ENCODE results near the gene TBL1X.

TBL1X gene

DNA sequence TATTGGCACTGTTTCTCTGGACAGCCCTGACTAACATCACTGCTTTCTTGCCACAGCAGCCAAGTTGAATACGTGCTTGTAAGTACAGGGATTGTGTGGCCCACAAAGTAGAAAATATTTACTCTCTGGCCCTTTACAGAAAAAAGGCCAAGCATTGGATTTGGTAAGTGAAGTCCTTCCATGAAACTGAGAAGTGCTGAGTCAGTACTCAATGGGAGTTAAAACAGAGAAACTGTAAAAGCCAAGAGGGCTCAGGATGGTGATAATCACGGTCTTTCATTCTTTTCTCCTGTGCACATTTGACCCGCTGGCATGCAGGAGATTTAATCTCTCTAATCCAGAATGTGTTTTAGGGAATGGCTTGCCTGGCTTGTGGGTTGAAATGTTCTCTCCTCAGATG is 46.1 kb downstream of the TBL1X start:
- Histone ChIP-seq H3K36me3 (replicated peaks in 1 of 2; ENCODE audit: control insufficient read depth in 2 of 2, insufficient read depth in 2 of 2, low read length in 2 of 2) (peaks cover 0 to 10% of the 10 kb centered on the region in 2 donors), H3K18ac (ENCODE audit: low read length) (no peak overlapping the region), H2BK5ac (ENCODE audit: low read length) (no peak overlapping the region), H3K4me2 (ENCODE audit: insufficient read depth, low read length, poor library complexity, severe bottlenecking) (no peak overlapping the region), H3K9me3 (replicated peaks in 1 of 2; ENCODE audit: control insufficient read depth in 2 of 2, insufficient read depth in 1 of 2, low read depth in 1 of 2, low read length in 2 of 2) (peaks cover 0 to 3% of the 10 kb centered on the region in 2 donors), H3K4me1 (ENCODE audit: control insufficient read depth in 2 of 2, insufficient read depth in 1 of 2, low read depth in 1 of 2, low read length in 2 of 2) (no peaks in the 10 kb centered on the region), H3K4ac (ENCODE audit: low read length) (no peak overlapping the region), H3K9ac (ENCODE audit: low read depth, low read length, poor library complexity) (no peak overlapping the region), H2BK12ac (ENCODE audit: low read length) (no peak overlapping the region), H3K14ac (ENCODE audit: low read length) (no peak overlapping the region), H4K91ac (ENCODE audit: low read depth, low read length, poor library complexity) (no peak overlapping the region), H3K27me3 (ENCODE audit: control insufficient read depth in 3 of 3, insufficient read depth in 3 of 3, low read depth in 1 of 3, low read length in 3 of 3) (no peaks in the 10 kb centered on the region), H2BK15ac (ENCODE audit: low read length) (no peak overlapping the region), H2AK5ac (ENCODE audit: low read depth, low read length) (no peak overlapping the region), H3K23ac (ENCODE audit: low read depth, low read length, poor library complexity) (no peak overlapping the region), H2BK120ac (ENCODE audit: low read depth, low read length) (no peak overlapping the region), H2AFZ (ENCODE audit: low read length) (no peak overlapping the region), H4K8ac (ENCODE audit: low read depth, low read length) (no peak overlapping the region), H3K27ac (replicated peaks; ENCODE audit: low read length) (no peak overlapping the region), H3K4me3 (ENCODE audit: low read length in 2 of 2) (no peak overlapping the region), H3K79me1 (ENCODE audit: low read depth, low read length) (no peaks in the 10 kb centered on the region)
- no CpG with 5 or more reads among the region's 3 CpGs for WGBS, 2 donors (ENCODE audit: extremely low coverage in 2 of 2, insufficient read length in 2 of 2, insufficient replicate concordance in 1 of 2)
- no peak for DNase-seq (ENCODE audit: low spot score)

DNA sequence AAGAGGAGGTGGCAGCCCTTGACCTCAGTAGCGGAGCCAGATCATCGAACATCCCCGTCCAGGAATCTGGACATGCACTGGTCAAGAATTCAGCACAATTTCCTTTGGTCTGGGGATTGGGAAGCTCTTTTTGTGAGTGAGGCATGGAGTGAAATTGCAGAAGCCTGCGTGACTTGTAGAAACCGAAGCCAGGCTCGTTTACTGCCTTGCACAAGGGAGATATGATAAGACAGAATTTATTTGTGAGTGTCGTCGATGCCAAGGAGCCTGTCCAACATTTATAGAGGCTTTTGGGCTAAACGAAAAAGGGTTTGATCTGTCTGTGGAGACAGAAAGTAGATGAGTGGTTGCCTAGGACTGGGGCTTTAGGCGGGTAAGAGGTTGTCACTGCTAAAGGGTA is 50.6 kb downstream of the TBL1X start:
- Histone ChIP-seq H4K91ac (ENCODE audit: low read depth, low read length, poor library complexity) (no peak overlapping the region), H3K36me3 (replicated peaks in 1 of 2; ENCODE audit: control insufficient read depth in 2 of 2, insufficient read depth in 2 of 2, low read length in 2 of 2) (peaks cover 0 to 10% of the 10 kb centered on the region in 2 donors), H2BK12ac (ENCODE audit: low read length) (no peak overlapping the region), H3K4me2 (ENCODE audit: insufficient read depth, low read length, poor library complexity, severe bottlenecking) (no peak overlapping the region), H2AFZ (ENCODE audit: low read length) (no peak overlapping the region), H4K8ac (ENCODE audit: low read depth, low read length) (no peak overlapping the region), H2BK15ac (ENCODE audit: low read length) (no peak overlapping the region), H3K9ac (ENCODE audit: low read depth, low read length, poor library complexity) (no peak overlapping the region), H2BK5ac (ENCODE audit: low read length) (no peak overlapping the region), H3K18ac (ENCODE audit: low read length) (no peak overlapping the region), H3K4me1 (ENCODE audit: control insufficient read depth in 2 of 2, insufficient read depth in 1 of 2, low read depth in 1 of 2, low read length in 2 of 2) (no peaks in the 10 kb centered on the region), H3K14ac (ENCODE audit: low read length) (no peak overlapping the region), H3K4me3 (ENCODE audit: low read length in 2 of 2) (no peak overlapping the region), H3K79me1 (ENCODE audit: low read depth, low read length) (no peaks in the 10 kb centered on the region), H3K27ac (replicated peaks; ENCODE audit: low read length) (no peak overlapping the region), H3K23ac (ENCODE audit: low read depth, low read length, poor library complexity) (no peak overlapping the region), H3K4ac (ENCODE audit: low read length) (no peak overlapping the region), H2BK120ac (ENCODE audit: low read depth, low read length) (no peak overlapping the region), H3K9me3 (replicated peaks in 1 of 2; ENCODE audit: control insufficient read depth in 2 of 2, insufficient read depth in 1 of 2, low read depth in 1 of 2, low read length in 2 of 2) (no peaks in the 10 kb centered on the region), H2AK5ac (ENCODE audit: low read depth, low read length) (no peak overlapping the region), H3K27me3 (ENCODE audit: control insufficient read depth in 3 of 3, insufficient read depth in 3 of 3, low read depth in 1 of 3, low read length in 3 of 3) (no peaks in the 10 kb centered on the region)
- WGBS, 2 donors (ENCODE audit: extremely low coverage in 2 of 2, insufficient read length in 2 of 2, insufficient replicate concordance in 1 of 2), result no CpG with 5 or more reads among the region's 10 CpGs
- no peak for DNase-seq (ENCODE audit: low spot score)

DNA sequence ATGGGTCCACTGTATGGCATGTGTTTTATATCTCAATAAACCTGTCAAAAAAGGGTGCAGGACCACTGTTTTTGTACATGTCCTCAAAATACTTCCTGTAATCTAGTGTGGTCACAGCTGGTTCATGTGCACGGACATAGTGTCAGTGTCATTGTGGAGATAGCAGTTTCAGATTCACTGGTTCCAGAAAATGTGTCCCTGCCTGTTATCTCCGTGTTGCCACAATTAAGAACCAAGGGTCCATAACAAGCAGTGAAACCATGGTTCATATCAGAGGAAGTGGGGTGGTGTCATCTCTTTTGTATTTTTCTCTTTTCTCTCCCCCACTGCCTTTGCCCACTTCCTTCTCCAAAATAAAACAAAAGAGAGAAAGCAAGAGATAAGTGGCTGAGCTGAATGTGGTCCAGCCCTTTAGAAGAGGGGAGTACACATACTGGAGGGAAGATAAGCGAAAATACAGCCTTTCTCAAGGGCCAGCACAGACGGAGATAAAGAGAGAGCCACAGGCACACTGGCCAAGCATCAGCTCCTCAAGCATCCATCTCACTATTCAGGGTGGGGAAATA is 51.2 kb downstream of the TBL1X start:
- no peak overlapping the region for H2AFZ ChIP-seq (ENCODE audit: low read length)
- H3K9me3 ChIP-seq (replicated peaks in 1 of 2; ENCODE audit: control insufficient read depth in 2 of 2, insufficient read depth in 1 of 2, low read depth in 1 of 2, low read length in 2 of 2), result no peaks in the 10 kb centered on the region
- H3K27ac ChIP-seq (replicated peaks; ENCODE audit: low read length), result no peak overlapping the region
- no peak overlapping the region for H2BK15ac ChIP-seq (ENCODE audit: low read length)
- H3K23ac ChIP-seq (ENCODE audit: low read depth, low read length, poor library complexity), result no peak overlapping the region
- H3K14ac ChIP-seq (ENCODE audit: low read length), result no peak overlapping the region
- H4K91ac ChIP-seq (ENCODE audit: low read depth, low read length, poor library complexity), result no peak overlapping the region
- H3K27me3 ChIP-seq (ENCODE audit: control insufficient read depth in 3 of 3, insufficient read depth in 3 of 3, low read depth in 1 of 3, low read length in 3 of 3), result no peaks in the 10 kb centered on the region
- H3K18ac ChIP-seq (ENCODE audit: low read length), result no peak overlapping the region
- no peak overlapping the region for H3K9ac ChIP-seq (ENCODE audit: low read depth, low read length, poor library complexity)
- H2BK5ac ChIP-seq (ENCODE audit: low read length), result no peak overlapping the region
- H2BK12ac ChIP-seq (ENCODE audit: low read length), result no peak overlapping the region
- H4K8ac ChIP-seq (ENCODE audit: low read depth, low read length), result no peak overlapping the region
- no peak overlapping the region for H2AK5ac ChIP-seq (ENCODE audit: low read depth, low read length)
- no CpG with 5 or more reads among the region's 4 CpGs for WGBS, 2 donors (ENCODE audit: extremely low coverage in 2 of 2, insufficient read length in 2 of 2, insufficient replicate concordance in 1 of 2)
- H2BK120ac ChIP-seq (ENCODE audit: low read depth, low read length), result no peak overlapping the region
- peaks cover 0 to 5% of the 10 kb centered on the region in 2 donors for H3K36me3 ChIP-seq (replicated peaks in 1 of 2; ENCODE audit: control insufficient read depth in 2 of 2, insufficient read depth in 2 of 2, low read length in 2 of 2)
- DNase-seq (ENCODE audit: low spot score), result no peak
- no peaks in the 10 kb centered on the region for H3K79me1 ChIP-seq (ENCODE audit: low read depth, low read length)
- H3K4me3 ChIP-seq (ENCODE audit: low read length in 2 of 2), result no peak overlapping the region
- no peak overlapping the region for H3K4ac ChIP-seq (ENCODE audit: low read length)
- H3K4me2 ChIP-seq (ENCODE audit: insufficient read depth, low read length, poor library complexity, severe bottlenecking), result no peak overlapping the region
- peaks cover 0 to under 1% of the 10 kb centered on the region in 2 donors for H3K4me1 ChIP-seq (ENCODE audit: control insufficient read depth in 2 of 2, insufficient read depth in 1 of 2, low read depth in 1 of 2, low read length in 2 of 2)

DNA sequence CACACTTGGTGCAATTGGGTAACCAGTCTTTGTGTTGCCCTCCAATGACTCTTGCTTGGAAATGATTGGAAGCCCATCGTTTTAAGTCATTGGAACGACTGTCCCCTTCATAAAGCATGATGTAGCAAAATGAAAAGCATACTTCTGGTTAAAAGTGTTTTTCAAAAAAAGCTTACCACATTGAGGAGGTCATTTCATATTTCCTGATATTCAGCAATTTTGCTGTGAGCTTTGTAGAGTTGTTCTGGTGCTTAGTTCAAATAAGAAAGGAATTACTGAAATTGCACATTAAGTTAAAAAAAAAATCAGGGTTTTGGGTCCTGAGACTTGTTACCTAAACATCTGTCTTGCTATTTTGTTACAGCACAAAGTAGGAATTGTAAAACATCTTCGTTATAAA is 51.8 kb downstream of the TBL1X start:
- no peaks in the 10 kb centered on the region for H3K9me3 ChIP-seq (replicated peaks in 1 of 2; ENCODE audit: control insufficient read depth in 2 of 2, insufficient read depth in 1 of 2, low read depth in 1 of 2, low read length in 2 of 2)
- H3K14ac ChIP-seq (ENCODE audit: low read length), result no peak overlapping the region
- H2BK5ac ChIP-seq (ENCODE audit: low read length), result no peak overlapping the region
- no peak overlapping the region for H3K4me3 ChIP-seq (ENCODE audit: low read length in 2 of 2)
- no peak overlapping the region for H2BK15ac ChIP-seq (ENCODE audit: low read length)
- H3K4me1 ChIP-seq (ENCODE audit: control insufficient read depth in 2 of 2, insufficient read depth in 1 of 2, low read depth in 1 of 2, low read length in 2 of 2), result peaks cover 0 to 4% of the 10 kb centered on the region in 2 donors
- H2AFZ ChIP-seq (ENCODE audit: low read length), result no peak overlapping the region
- no peak overlapping the region for H3K4me2 ChIP-seq (ENCODE audit: insufficient read depth, low read length, poor library complexity, severe bottlenecking)
- H4K91ac ChIP-seq (ENCODE audit: low read depth, low read length, poor library complexity), result no peak overlapping the region
- H3K79me1 ChIP-seq (ENCODE audit: low read depth, low read length), result no peaks in the 10 kb centered on the region
- WGBS, 2 donors (ENCODE audit: extremely low coverage in 2 of 2, insufficient read length in 2 of 2, insufficient replicate concordance in 1 of 2), result no CpG with 5 or more reads among the region's 3 CpGs
- H2BK12ac ChIP-seq (ENCODE audit: low read length), result no peak overlapping the region
- H3K27ac ChIP-seq (replicated peaks; ENCODE audit: low read length), result no peak overlapping the region
- no peak overlapping the region for H3K23ac ChIP-seq (ENCODE audit: low read depth, low read length, poor library complexity)
- DNase-seq (ENCODE audit: low spot score), result no peak
- no peak overlapping the region for H3K9ac ChIP-seq (ENCODE audit: low read depth, low read length, poor library complexity)
- H3K27me3 ChIP-seq (ENCODE audit: control insufficient read depth in 3 of 3, insufficient read depth in 3 of 3, low read depth in 1 of 3, low read length in 3 of 3), result no peaks in the 10 kb centered on the region
- no peak overlapping the region for H2AK5ac ChIP-seq (ENCODE audit: low read depth, low read length)
- H4K8ac ChIP-seq (ENCODE audit: low read depth, low read length), result no peak overlapping the region
- peaks cover 0 to 3% of the 10 kb centered on the region in 2 donors for H3K36me3 ChIP-seq (replicated peaks in 1 of 2; ENCODE audit: control insufficient read depth in 2 of 2, insufficient read depth in 2 of 2, low read length in 2 of 2)
- H3K4ac ChIP-seq (ENCODE audit: low read length), result no peak overlapping the region
- no peak overlapping the region for H3K18ac ChIP-seq (ENCODE audit: low read length)
- no peak overlapping the region for H2BK120ac ChIP-seq (ENCODE audit: low read depth, low read length)

All from neuronal stem cell (in vitro differentiated cells).